Lung (tissue), 12 donors: Measurements from ENCODE around the gene TRPC4AP. TPM values are rescaled to one million over a fixed set of nuclear protein-coding genes. Genes with fewer than 3 reads are reported as not detected.

Experiments
- ATAC-seq: fragments of 200-7000 bp; cut with Tn5 transposase; one replicate; pipeline ENCODE4 v1.9.1; 2020; ENCODE audit warnings: moderate number of reproducible peaks; ENCODE audit not compliant: insufficient read depth, low FRiP score
- DNase-seq, 3 donors: peaks; one replicate each; pipeline ENCODE4 v3.0.0-alpha.2; 2013 to 2017
- H3K27ac ChIP-seq, 2 donors: one replicate each; pipeline ENCODE4 v1.5.1; 2013; ENCODE audit warnings: mild to moderate bottlenecking in 2 of 2, moderate library complexity in 2 of 2, control low read depth in 1 of 2, inconsistent platforms in 1 of 2, low read depth in 1 of 2, low read length in 1 of 2
- H3K27me3 ChIP-seq, 3 donors: one replicate each; pipeline ENCODE4 v1.5.1; 2013; ENCODE audit warnings: low read length in 2 of 3; ENCODE audit not compliant: control insufficient read depth in 3 of 3, insufficient read depth in 3 of 3
- H3K36me3 ChIP-seq, 4 donors: one replicate each; pipeline ENCODE4 v1.5.1; 2013; ENCODE audit warnings: low read length in 4 of 4, mild to moderate bottlenecking in 1 of 4, moderate library complexity in 1 of 4; ENCODE audit not compliant: control insufficient read depth in 4 of 4, insufficient read depth in 4 of 4
- H3K4me1 ChIP-seq, 5 donors: one replicate each; pipeline ENCODE4 v1.5.1; 2013; ENCODE audit warnings: low read length in 5 of 5, mild to moderate bottlenecking in 2 of 5, moderate library complexity in 1 of 5; ENCODE audit not compliant: control insufficient read depth in 5 of 5, insufficient read depth in 5 of 5
- H3K4me3 ChIP-seq: one replicate; pipeline ENCODE4 v1.5.1; 2013; ENCODE audit warnings: mild to moderate bottlenecking, control low read depth, moderate library complexity
- H3K9ac ChIP-seq, 2 donors: one replicate each; pipeline ENCODE4 v1.5.1; 2013; ENCODE audit warnings: low read length in 2 of 2, control low read depth in 1 of 2; ENCODE audit not compliant: insufficient read depth in 1 of 2
- H3K9me3 ChIP-seq, 4 donors: one replicate each; pipeline ENCODE4 v1.5.1; 2013; ENCODE audit warnings: low read length in 3 of 4, mild to moderate bottlenecking in 1 of 4, moderate library complexity in 1 of 4; ENCODE audit not compliant: control insufficient read depth in 4 of 4, insufficient read depth in 3 of 4
- WGBS, 2 donors: extraction: QIAGEN DNeasy Blood & Tissue Kit; methylation state at CpG; one replicate each; pipeline ENCODE4 v1.1.7; 2013; 5-methylcytosine and 5-hydroxymethylcytosine counted together
- polyA plus RNA-seq, 2 donors: library from polyadenylated mRNA; stranded (reverse); fragments of 200-250 nt; gene quantifications; one replicate each; pipeline ENCODE4 v1.2.1, GENCODE V29; 2013
- total RNA-seq, 2 donors: library from RNA; depleted of rRNA in 1 of 2; stranded (reverse); fragments of >200 nt in 1 of 2; gene quantifications; one replicate each; pipeline ENCODE4 v1.2.1, GENCODE V29; 2014 to 2021
- TF ChIP-seq, protein P1 (sequence below): IDR thresholded peaks from 2 replicates; pipeline ENCODE4 v1.5.1; 2012; ENCODE audit warnings: mild to moderate bottlenecking; ENCODE audit errors: control extremely low read depth, extremely low read depth
- donor health status: control.
- donor health status: control.
- donor health status: Bipolar disorder and iron deficiency.
- donor health status: healthy.
- donor health status: DM: yes; HTN: yes; CAD: no.

TRPC4AP gene
- total and polyA plus RNA-seq, 4 donors: 37.6 to 62.5 (median 50.2) TPM

DNA sequence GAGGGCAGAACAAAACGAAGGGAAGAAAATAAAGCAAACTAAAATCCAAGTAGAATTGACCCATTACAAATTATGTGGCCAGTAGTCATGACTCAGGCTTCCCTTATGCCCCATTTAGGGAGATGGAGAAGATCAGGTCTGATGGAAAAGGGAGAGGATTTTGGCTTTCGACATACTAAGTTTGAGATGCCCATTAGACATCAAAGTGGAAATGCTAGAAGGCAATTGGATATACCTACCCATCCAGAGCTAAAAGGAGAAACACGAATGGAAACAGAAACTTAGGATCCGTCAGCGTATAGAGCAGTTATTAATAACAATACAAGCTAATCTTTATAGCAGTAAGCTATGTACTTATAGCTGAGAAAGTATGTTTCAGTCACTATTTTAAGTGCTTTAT, 4.8 kb downstream of the TRPC4AP start:
- peaks cover 0 to 5% (median 2%) of the 10 kb centered on the region in 4 donors for H3K36me3 ChIP-seq
- no peaks in the 10 kb centered on the region for H3K9me3 ChIP-seq
- H3K4me3 ChIP-seq: no peak overlapping the region
- peak overlapping the region in 1 of 2 donors; percentile 4 for H3K27ac ChIP-seq
- TF ChIP-seq, protein P1, sequence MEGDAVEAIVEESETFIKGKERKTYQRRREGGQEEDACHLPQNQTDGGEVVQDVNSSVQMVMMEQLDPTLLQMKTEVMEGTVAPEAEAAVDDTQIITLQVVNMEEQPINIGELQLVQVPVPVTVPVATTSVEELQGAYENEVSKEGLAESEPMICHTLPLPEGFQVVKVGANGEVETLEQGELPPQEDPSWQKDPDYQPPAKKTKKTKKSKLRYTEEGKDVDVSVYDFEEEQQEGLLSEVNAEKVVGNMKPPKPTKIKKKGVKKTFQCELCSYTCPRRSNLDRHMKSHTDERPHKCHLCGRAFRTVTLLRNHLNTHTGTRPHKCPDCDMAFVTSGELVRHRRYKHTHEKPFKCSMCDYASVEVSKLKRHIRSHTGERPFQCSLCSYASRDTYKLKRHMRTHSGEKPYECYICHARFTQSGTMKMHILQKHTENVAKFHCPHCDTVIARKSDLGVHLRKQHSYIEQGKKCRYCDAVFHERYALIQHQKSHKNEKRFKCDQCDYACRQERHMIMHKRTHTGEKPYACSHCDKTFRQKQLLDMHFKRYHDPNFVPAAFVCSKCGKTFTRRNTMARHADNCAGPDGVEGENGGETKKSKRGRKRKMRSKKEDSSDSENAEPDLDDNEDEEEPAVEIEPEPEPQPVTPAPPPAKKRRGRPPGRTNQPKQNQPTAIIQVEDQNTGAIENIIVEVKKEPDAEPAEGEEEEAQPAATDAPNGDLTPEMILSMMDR: no peak
- 62 to 71% methylated on average over 5 of the region's 5 CpGs for WGBS, 2 donors
- H3K9ac ChIP-seq: no peak overlapping the region
- H3K4me1 ChIP-seq: peaks cover 0 to 16% (median 8%) of the 10 kb centered on the region in 5 donors
- ATAC-seq (no peak), DNase-seq (no peak)
- H3K27me3 ChIP-seq: no peaks in the 10 kb centered on the region

DNA sequence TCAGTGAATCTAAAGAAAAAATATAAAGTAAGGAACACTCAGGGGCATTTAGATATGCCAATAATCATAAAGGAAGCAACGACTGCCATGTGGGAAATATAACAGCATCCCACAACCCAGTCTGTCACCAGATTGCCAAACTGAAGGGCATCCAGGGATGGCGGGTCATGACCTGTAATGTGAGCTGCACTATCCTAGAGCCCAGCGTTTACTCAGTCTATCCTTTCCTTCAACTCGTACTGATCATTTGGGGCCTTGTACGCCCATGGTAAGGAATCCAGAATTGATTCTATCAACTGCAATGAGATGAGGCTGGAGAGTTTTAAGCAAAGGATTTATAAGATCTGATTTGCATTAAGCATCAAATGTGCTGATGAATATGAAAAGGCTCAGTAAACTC, 5.3 kb downstream of the TRPC4AP start:
- Histone ChIP-seq H3K36me3 (peaks cover 0 to 5% (median 2%) of the 10 kb centered on the region in 4 donors), H3K4me1 (peaks cover 0 to 16% (median 8%) of the 10 kb centered on the region in 5 donors), H3K27me3 (no peaks in the 10 kb centered on the region), H3K9ac (no peak overlapping the region), H3K9me3 (no peaks in the 10 kb centered on the region), H3K27ac (no peak overlapping the region), H3K4me3 (no peak overlapping the region)
- no peak for ATAC-seq
- 87 to 90% methylated on average over 5 of the region's 5 CpGs for WGBS, 2 donors
- no peak for DNase-seq
- TF ChIP-seq, protein P1: no peak

DNA sequence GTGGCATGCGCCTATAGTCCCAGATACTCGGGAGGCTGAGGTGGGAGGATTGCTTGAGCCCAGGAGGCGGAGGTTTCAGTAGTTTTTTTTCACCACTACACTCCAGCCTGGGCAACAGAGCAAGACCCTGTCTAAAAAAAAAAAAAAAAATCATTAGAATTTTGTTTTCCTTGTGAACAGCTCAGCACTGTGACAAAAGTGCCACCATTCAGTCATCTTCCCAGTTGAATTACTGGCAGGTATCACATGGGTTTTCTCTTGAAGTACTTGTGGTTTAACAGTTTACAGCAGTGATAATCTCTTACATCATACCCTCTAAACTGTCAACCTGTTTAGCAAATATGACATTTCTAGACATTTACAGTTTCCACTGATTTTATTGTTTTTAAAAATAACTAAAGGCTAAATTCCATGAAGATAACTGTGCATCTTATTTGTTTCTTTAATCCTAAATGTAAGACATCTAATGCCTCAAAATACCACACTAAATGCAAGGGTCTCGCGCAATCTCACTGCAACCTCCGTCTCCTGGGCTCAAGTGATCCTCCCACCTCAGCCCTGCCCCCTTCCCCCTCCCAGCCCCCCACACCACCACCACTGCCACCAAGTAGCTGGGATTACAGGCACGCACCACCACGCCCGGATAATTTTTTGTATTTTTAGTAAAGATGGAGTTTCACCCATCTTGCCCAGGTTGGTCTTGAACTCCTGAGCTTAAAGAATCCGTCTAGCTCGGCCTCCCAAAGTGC, 7.0 kb downstream of the TRPC4AP start:
- no peak for ATAC-seq
- 76 to 91% methylated on average over 11 of the region's 11 CpGs for WGBS, 2 donors

More for the DNA sequence above, 7.0 kb downstream of the TRPC4AP start:
- TF ChIP-seq, protein P1: no peak
- Histone ChIP-seq H3K36me3 (peaks cover 0 to 3% (median 2%) of the 10 kb centered on the region in 4 donors), H3K27me3 (no peaks in the 10 kb centered on the region), H3K27ac (no peak overlapping the region), H3K4me1 (peaks cover 0 to 8% (median 2%) of the 10 kb centered on the region in 5 donors), H3K9ac (no peak overlapping the region), H3K9me3 (no peaks in the 10 kb centered on the region), H3K4me3 (no peak overlapping the region)
- no peak for DNase-seq
